Measurements from ENCODE around the gene SCN9A. TPM values are rescaled to one million over a fixed set of nuclear protein-coding genes. Genes with fewer than 3 reads are reported as not detected.

The SCN9A gene
- total and polyA plus RNA-seq, 2 of the 8 experiments (the other 6 are each of a cell fraction or from before 2014, with no cell fraction given): 1.6 to 6.2 TPM

DNA sequence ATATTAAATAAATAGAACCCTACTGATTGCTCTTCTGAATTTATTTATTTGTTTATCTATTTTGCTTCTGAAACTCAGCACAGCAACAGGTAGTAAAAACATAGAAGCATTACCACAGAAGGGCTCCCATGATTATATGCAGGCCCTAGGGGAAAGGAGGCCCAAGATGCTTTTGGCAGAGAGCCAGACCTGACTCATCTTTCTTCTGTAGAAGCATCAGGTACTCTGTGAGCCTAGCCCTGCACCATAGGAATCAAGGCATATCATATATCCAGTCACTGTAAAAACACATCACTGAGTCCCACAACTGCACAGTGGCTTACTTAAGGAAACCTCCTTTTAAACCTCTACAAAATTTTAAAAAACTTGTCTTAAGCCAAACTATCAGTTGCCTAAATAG lies 1.8 kb downstream of the SCN9A start:
- CTCF ChIA-PET (ENCODE audit: partially characterized antibody): interaction anchor here (1.0 to 1.2 kb wide), 3 partner anchors 44 to 143 kb away, joined by 3 read pairs; no protein-coding TSS in a partner anchor
- Histone ChIP-seq H2BK20ac (ENCODE audit: low read length) (no peak overlapping the region), H4K8ac (ENCODE audit: extremely low read depth, insufficient read depth, low read length) (no peak overlapping the region), H2BK120ac (replicated peaks; ENCODE audit: low read depth, low read length) (no peak overlapping the region), H3K14ac (ENCODE audit: insufficient read length) (no peak overlapping the region), H3K9ac (replicated peaks in 1 of 4; ENCODE audit: extremely low read depth in 1 of 4, low read depth in 3 of 4, low read length in 3 of 4) (no peak overlapping the region), H3K4me1 (replicated peaks in 1 of 4; ENCODE audit: control insufficient read depth in 3 of 4, insufficient read depth in 4 of 4, low read length in 3 of 4) (peaks cover 0 to 13% (median 9%) of the 10 kb centered on the region in 4 experiments; a peak in 5 of 7 replicates), H3K23ac (ENCODE audit: insufficient read length) (no peak overlapping the region), H3K79me2 (ENCODE audit: control insufficient read depth in 1 of 2, insufficient read depth in 2 of 2, low read length in 2 of 2) (no peaks in the 10 kb centered on the region; a peak in 1 of 4 replicates), H4K91ac (replicated peaks; ENCODE audit: insufficient read length, low read length) (no peak overlapping the region), H2BK15ac (ENCODE audit: low read length) (no peak overlapping the region), H2BK12ac (ENCODE audit: low read depth, low read length) (no peak overlapping the region), H3K9me3 (ENCODE audit: insufficient read depth in 2 of 2, low read depth in 1 of 2, low read length in 1 of 2) (no peaks in the 10 kb centered on the region), H4K20me1 (replicated peaks in 1 of 2; ENCODE audit: control insufficient read depth in 1 of 2, insufficient read depth in 2 of 2, low read length in 2 of 2) (no peaks in the 10 kb centered on the region), H3K4me2 (ENCODE audit: insufficient read depth in 1 of 2, low read depth in 2 of 2, low read length in 2 of 2) (no peak overlapping the region; a peak in 1 of 4 replicates), H3K27ac (ENCODE audit: low read depth, low read length) (no peak overlapping the region), H3K4ac (replicated peaks; ENCODE audit: insufficient read length, low read depth, low read length) (no peak overlapping the region), H3K4me3 (ENCODE audit: extremely low read depth in 1 of 4, insufficient read depth in 2 of 4, low read depth in 3 of 4, low read length in 4 of 4) (no peak overlapping the region), H4K5ac (ENCODE audit: insufficient read length, low read depth, low read length) (no peak overlapping the region), H2AFZ (ENCODE audit: low read length) (no peak overlapping the region), H2AK5ac (ENCODE audit: low read depth, low read length) (no peak overlapping the region), H2BK5ac (ENCODE audit: low read depth, low read length) (no peak overlapping the region), H3K23me2 (ENCODE audit: low read depth, low read length) (peaks cover 13% of the 10 kb centered on the region), H3K79me1 (ENCODE audit: low read depth, low read length) (no peaks in the 10 kb centered on the region), H3K27me3 (replicated peaks in 1 of 4; ENCODE audit: control insufficient read depth in 3 of 4, extremely low read depth in 1 of 4, insufficient read depth in 3 of 4, low read length in 3 of 4) (no peaks in the 10 kb centered on the region; a peak in 1 of 7 replicates), H3K56ac (replicated peaks; ENCODE audit: insufficient read length, low read depth, low read length) (no peak overlapping the region), H3K18ac (ENCODE audit: extremely low read depth, low read length) (no peak overlapping the region), H3K36me3 (ENCODE audit: control insufficient read depth in 2 of 4, insufficient read depth in 4 of 4, low read length in 3 of 4) (no peaks in the 10 kb centered on the region)
- POLR2A ChIA-PET (ENCODE audit: partially characterized antibody): interaction anchor here (1.2 kb wide), 1 partner anchor 11 kb away, joined by 4 read pairs; no protein-coding TSS in a partner anchor
- DNase-seq (ENCODE audit: low read depth in 1 of 2, low spot score in 2 of 2) (no peak), FAIRE-seq (no peak)
- TF ChIP-seq RFX5 (IDR thresholded peaks at IDR 0.05; ENCODE audit: borderline replicate concordance, low read depth, low read length) (no peak), TEAD4 (IDR thresholded peaks at IDR 0.05; ENCODE audit: low read depth, low read length) (no peak), CBX5 (IDR thresholded peaks at IDR 0.05; ENCODE audit: low read depth, low read length) (no peak), GTF2F1 (IDR thresholded peaks at IDR 0.05; ENCODE audit: borderline replicate concordance, low read depth, low read length) (no peak), POLR2AphosphoS5 (IDR thresholded peaks at IDR 0.05; ENCODE audit: low read depth, low read length) (no peak), SRF (IDR thresholded peaks at IDR 0.05; ENCODE audit: low read depth, low read length) (no peak), BCL11A (IDR thresholded peaks at IDR 0.05; ENCODE audit: low read depth in 2 of 2, low read length in 2 of 2) (no peak), KDM4A (IDR thresholded peaks at IDR 0.05; ENCODE audit: low read depth, low read length, severe bottlenecking) (no peak), TAF1 (IDR thresholded peaks at IDR 0.05; ENCODE audit: low read depth, low read length) (no peak), RBBP5 (IDR thresholded peaks at IDR 0.05; ENCODE audit: borderline replicate concordance, low read depth, low read length) (no peak)
- TF ChIP-seq, protein P1, sequence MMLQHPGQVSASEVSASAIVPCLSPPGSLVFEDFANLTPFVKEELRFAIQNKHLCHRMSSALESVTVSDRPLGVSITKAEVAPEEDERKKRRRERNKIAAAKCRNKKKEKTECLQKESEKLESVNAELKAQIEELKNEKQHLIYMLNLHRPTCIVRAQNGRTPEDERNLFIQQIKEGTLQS (IDR thresholded peaks at IDR 0.05; ENCODE audit: insufficient read depth, low read depth, low read length): no peak
- TF ChIP-seq, protein P2, sequence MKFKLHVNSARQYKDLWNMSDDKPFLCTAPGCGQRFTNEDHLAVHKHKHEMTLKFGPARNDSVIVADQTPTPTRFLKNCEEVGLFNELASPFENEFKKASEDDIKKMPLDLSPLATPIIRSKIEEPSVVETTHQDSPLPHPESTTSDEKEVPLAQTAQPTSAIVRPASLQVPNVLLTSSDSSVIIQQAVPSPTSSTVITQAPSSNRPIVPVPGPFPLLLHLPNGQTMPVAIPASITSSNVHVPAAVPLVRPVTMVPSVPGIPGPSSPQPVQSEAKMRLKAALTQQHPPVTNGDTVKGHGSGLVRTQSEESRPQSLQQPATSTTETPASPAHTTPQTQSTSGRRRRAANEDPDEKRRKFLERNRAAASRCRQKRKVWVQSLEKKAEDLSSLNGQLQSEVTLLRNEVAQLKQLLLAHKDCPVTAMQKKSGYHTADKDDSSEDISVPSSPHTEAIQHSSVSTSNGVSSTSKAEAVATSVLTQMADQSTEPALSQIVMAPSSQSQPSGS (IDR thresholded peaks at IDR 0.05; ENCODE audit: low read length): no peak

Data from H1 (cell line).